Measurements from ENCODE around the gene RGL3. TPM values are rescaled to one million over a fixed set of nuclear protein-coding genes. Genes with fewer than 3 reads are reported as not detected.
"Not testable (repeated sequence)": the region's sequence is repeated elsewhere in the genome, so short reads cannot be mapped to it uniquely, and the experiment has no call there.

The RGL3 gene
- total and polyA plus RNA-seq, 12 donors = 1.2 to 37.5 (median 3.5) TPM

GRCh38 chr19:11457831-11458230 lies 38.7 kb upstream of the RGL3 start:
- Histone ChIP-seq H3K36me3 (no peaks in the 10 kb centered on the region), H3K27me3 (peaks cover 0 to 26% (median 18%) of the 10 kb centered on the region in 7 donors), H3K27ac (no peak overlapping the region), H3K4me1 (no peaks in the 10 kb centered on the region), H3K9me3 (no peaks in the 10 kb centered on the region), H3K4me3 (no peak overlapping the region)
- DNase-seq (no peak), ATAC-seq (no peak)
- intact Hi-C loops (cut with DNase I) = no loop called here
- no peak for TF ChIP-seq CTCF (IDR thresholded peaks at IDR 0.05)
- WGBS, 2 donors = 87 to 90% methylated on average over 20 of the region's 20 CpGs

GRCh38 chr19:11457115-11457514 lies 38.0 kb upstream of the RGL3 start:
- Histone ChIP-seq H3K4me1 (peaks cover 0 to 4% (median 0%) of the 10 kb centered on the region in 9 donors), H3K36me3 (no peaks in the 10 kb centered on the region), H3K27me3 (peaks cover 0 to 30% (median 18%) of the 10 kb centered on the region in 7 donors), H3K9me3 (no peaks in the 10 kb centered on the region), H3K27ac (no peak overlapping the region), H3K4me3 (no peak overlapping the region)
- 17 to 21% methylated on average over 12 to 18 of the region's 18 CpGs for WGBS, 2 donors
- DNase-seq (no peak), ATAC-seq (no peak)
- no peak for TF ChIP-seq CTCF (IDR thresholded peaks at IDR 0.05)
- intact Hi-C loops (cut with DNase I) = no loop called here

GRCh38 chr19:11456659-11457058 lies 37.5 kb upstream of the RGL3 start:
- no peaks in the 10 kb centered on the region for H3K9me3 ChIP-seq
- DNase-seq (no peak), ATAC-seq (no peak)
- H3K27me3 ChIP-seq = peaks cover 0 to 30% (median 18%) of the 10 kb centered on the region in 7 donors
- intact Hi-C loops (cut with DNase I) = no loop called here
- no peak for TF ChIP-seq CTCF (IDR thresholded peaks at IDR 0.05)
- H3K27ac ChIP-seq = no peak overlapping the region
- no peaks in the 10 kb centered on the region for H3K36me3 ChIP-seq
- WGBS, 2 donors = 83 to 89% methylated on average over 7 of the region's 7 CpGs
- H3K4me1 ChIP-seq = peaks cover 0 to 8% (median 0%) of the 10 kb centered on the region in 9 donors
- no peak overlapping the region for H3K4me3 ChIP-seq

GRCh38 chr19:11455233-11455554 lies 36.1 kb upstream of the RGL3 start:
- H3K27ac ChIP-seq; intact Hi-C loops (cut with DNase I); H3K9me3 ChIP-seq; DNase-seq; H3K4me3 ChIP-seq; ATAC-seq: not testable (repeated sequence)
- Histone ChIP-seq H3K4me1 (peaks cover 0 to 12% (median 0%) of the 10 kb centered on the region in 9 donors), H3K27me3 (peaks cover 0 to 22% (median 14%) of the 10 kb centered on the region in 7 donors), H3K36me3 (peaks cover 0 to 10% (median 0%) of the 10 kb centered on the region in 9 donors)
- 91 to 96% methylated on average over 9 of the region's 9 CpGs for WGBS, 2 donors

- H3K9me3 ChIP-seq = no peaks in the 10 kb centered on the region
- TF ChIP-seq CTCF (IDR thresholded peaks at IDR 0.05) = peak in 2 of 9 donors; percentile 15 to 21
- peaks cover 0 to 23% (median 12%) of the 10 kb centered on the region in 9 donors for H3K36me3 ChIP-seq
- no peak for ATAC-seq
- 56 to 62% methylated on average over 27 of the region's 27 CpGs for WGBS, 2 donors
- peaks cover 0 to 20% (median 8%) of the 10 kb centered on the region in 7 donors for H3K27me3 ChIP-seq
- no peak overlapping the region for H3K4me3 ChIP-seq
- no peak for DNase-seq
- H3K4me1 ChIP-seq = peaks cover 0 to 12% (median 0%) of the 10 kb centered on the region in 9 donors
- intact Hi-C loops (cut with DNase I) = no loop called here
- no peak overlapping the region for H3K27ac ChIP-seq
Measured at GRCh38 chr19:11453468-11454341, 34.6 kb upstream of the RGL3 start.

All from heart right ventricle (tissue), 16 donors.